Tibial nerve (tissue), 4 donors: ENCODE measurements around the gene RHEX. TPM values are rescaled to one million over a fixed set of nuclear protein-coding genes. Genes with fewer than 3 reads are reported as not detected.

Experiments
- DNase-seq, 2 donors: peaks; one replicate each; pipeline ENCODE4 v3.0.0-alpha.2; 2019; ENCODE audit warnings: low spot score in 2 of 2
- H3K27ac ChIP-seq, 4 donors: fragments of 200-600 bp; sonication (generic) in 3 of 4; one replicate each; pipeline ENCODE4 v1.5.1; 2017 to 2019; ENCODE audit warnings: mild to moderate bottlenecking in 1 of 4
- H3K27me3 ChIP-seq, 2 donors: fragments of 200-600 bp; sonication (generic) in 1 of 2; one replicate each; pipeline versions ENCODE4 v1.5.1 to v1.6.0; 2017 to 2019
- H3K36me3 ChIP-seq, 3 donors: fragments of 200-600 bp; sonication (generic); one replicate each; pipeline ENCODE4 v1.5.1; 2018 to 2019
- H3K4me1 ChIP-seq, 4 donors: fragments of 200-600 bp; sonication (generic) in 3 of 4; one replicate each; pipeline ENCODE4 v1.5.1; 2017 to 2019
- H3K4me3 ChIP-seq, 4 donors: fragments of 200-600 bp; sonication (generic) in 3 of 4; one replicate each; pipeline ENCODE4 v1.5.1; 2017 to 2019; ENCODE audit warnings: mild to moderate bottlenecking in 1 of 4, moderate library complexity in 1 of 4
- H3K9me3 ChIP-seq, 4 donors: fragments of 200-600 bp; sonication (generic) in 3 of 4; one replicate each; pipeline ENCODE4 v1.5.1; 2017 to 2019
- EP300 ChIP-seq, 2 donors: sonication (generic); formaldehyde crosslinking; IDR thresholded peaks; one replicate each; pipeline ENCODE4 v1.6.1; 2017; ENCODE audit warnings: antibody characterized with exemption in 2 of 2, mild to moderate bottlenecking in 1 of 2
- POLR2A ChIP-seq, 2 donors: fragments of 450-650 bp; IDR thresholded peaks; one replicate each; pipeline ENCODE4 v1.6.1; 2017; ENCODE audit warnings: antibody characterized with exemption in 2 of 2, mild to moderate bottlenecking in 2 of 2, moderate library complexity in 2 of 2
- WGBS, 2 donors: methylation state at CpG; one replicate each; pipeline ENCODE4 v1.1.5; 2018; 5-methylcytosine and 5-hydroxymethylcytosine counted together
- small RNA-seq: library from RNA; depleted of rRNA; stranded (forward); fragments of <200 nt; gene quantifications from one replicate; pipeline ENCODE3, GENCODE V24; 2016
- total RNA-seq, 4 donors: library from RNA; depleted of rRNA; stranded (reverse); fragments of >200 nt; gene quantifications; one replicate each; pipeline ENCODE4 v1.1.0, GENCODE V29; 2016
- TF ChIP-seq, protein P1 (sequence below), 5 experiments: fragments of 200-600 bp in 3 of 5; fragments of 450-650 bp in 2 of 5; sonication (generic) in 3 of 5; IDR thresholded peaks; one replicate each; pipeline ENCODE4 v1.5.1; 2016 to 2019; ENCODE audit warnings: antibody characterized with exemption in 5 of 5, mild to moderate bottlenecking in 3 of 5, moderate library complexity in 2 of 5

RHEX gene
- total RNA-seq, 4 donors from 2014 or later: 1.2 to 4.8 TPM; not detected in 2

DNA sequence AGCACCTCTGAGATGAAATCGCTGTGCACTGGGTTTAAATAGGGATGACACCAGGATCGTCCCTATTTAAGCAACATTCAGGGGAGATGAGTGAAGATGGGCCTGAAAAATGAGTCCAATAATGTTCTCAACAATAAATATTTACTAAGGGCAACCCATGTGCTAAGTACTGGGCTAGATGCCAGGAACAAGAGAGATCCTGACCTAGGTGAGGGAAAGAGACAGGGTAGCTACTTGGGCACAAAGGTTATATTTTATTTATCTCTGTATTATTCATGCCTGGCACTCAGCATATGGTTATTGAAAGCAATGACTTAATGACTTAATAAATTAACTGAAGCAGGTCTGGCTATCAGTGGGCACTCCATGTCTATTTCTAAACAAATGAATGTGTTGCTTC is 91.6 kb downstream of the RHEX start:
- no peak overlapping the region for H3K4me3 ChIP-seq
- H3K27me3 ChIP-seq: peaks cover 0 to 10% of the 10 kb centered on the region in 2 donors
- H3K9me3 ChIP-seq: peaks cover 0 to 2% (median 0%) of the 10 kb centered on the region in 4 donors
- no peak for DNase-seq
- H3K36me3 ChIP-seq: no peaks in the 10 kb centered on the region
- no peak overlapping the region for H3K27ac ChIP-seq
- H3K4me1 ChIP-seq: no peaks in the 10 kb centered on the region
- WGBS, 2 donors: 74 to 83% methylated on average over 2 of the region's 2 CpGs
- TF ChIP-seq POLR2A (IDR thresholded peaks at IDR 0.05) (no peak), EP300 (IDR thresholded peaks at IDR 0.05) (no peak)
- TF ChIP-seq, protein P1, sequence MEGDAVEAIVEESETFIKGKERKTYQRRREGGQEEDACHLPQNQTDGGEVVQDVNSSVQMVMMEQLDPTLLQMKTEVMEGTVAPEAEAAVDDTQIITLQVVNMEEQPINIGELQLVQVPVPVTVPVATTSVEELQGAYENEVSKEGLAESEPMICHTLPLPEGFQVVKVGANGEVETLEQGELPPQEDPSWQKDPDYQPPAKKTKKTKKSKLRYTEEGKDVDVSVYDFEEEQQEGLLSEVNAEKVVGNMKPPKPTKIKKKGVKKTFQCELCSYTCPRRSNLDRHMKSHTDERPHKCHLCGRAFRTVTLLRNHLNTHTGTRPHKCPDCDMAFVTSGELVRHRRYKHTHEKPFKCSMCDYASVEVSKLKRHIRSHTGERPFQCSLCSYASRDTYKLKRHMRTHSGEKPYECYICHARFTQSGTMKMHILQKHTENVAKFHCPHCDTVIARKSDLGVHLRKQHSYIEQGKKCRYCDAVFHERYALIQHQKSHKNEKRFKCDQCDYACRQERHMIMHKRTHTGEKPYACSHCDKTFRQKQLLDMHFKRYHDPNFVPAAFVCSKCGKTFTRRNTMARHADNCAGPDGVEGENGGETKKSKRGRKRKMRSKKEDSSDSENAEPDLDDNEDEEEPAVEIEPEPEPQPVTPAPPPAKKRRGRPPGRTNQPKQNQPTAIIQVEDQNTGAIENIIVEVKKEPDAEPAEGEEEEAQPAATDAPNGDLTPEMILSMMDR (IDR thresholded peaks at IDR 0.05): no peak

DNA sequence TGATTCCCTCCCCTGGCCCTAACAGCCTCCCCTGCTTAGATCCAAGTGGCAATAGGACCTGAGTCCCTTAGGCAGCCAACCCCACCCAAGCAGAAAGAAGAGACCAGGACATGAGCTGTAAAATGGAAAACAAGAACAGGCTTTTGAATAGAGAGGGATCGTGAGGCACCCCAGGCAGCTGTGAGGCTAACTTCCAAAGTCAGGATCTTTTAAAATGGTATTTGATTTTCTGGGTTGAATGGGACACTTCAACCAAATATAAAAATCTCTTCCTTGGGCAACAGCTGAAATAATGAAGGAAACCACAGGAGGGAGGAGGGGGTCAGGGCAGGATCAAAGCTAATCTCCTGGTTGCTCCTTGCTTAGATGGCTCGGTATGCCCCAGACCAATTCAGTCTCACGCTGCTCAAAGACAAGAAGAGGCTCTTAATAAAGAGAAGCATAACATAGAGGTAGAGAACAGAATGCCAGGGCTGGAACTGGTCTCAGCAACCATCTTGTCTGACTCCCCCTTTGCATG is 92.9 kb downstream of the RHEX start:
- Histone ChIP-seq H3K4me1 (no peaks in the 10 kb centered on the region), H3K36me3 (no peaks in the 10 kb centered on the region), H3K27me3 (peaks cover 0 to 9% of the 10 kb centered on the region in 2 donors), H3K4me3 (no peak overlapping the region), H3K27ac (no peak overlapping the region), H3K9me3 (peaks cover 0 to 2% (median 0%) of the 10 kb centered on the region in 4 donors)
- TF ChIP-seq, protein P1 (IDR thresholded peaks at IDR 0.05): no peak
- no peak for TF ChIP-seq EP300 (IDR thresholded peaks at IDR 0.05)
- no peak for TF ChIP-seq POLR2A (IDR thresholded peaks at IDR 0.05)
- WGBS, 2 donors: 41% methylated on average over 3 of the region's 3 CpGs
- no peak for DNase-seq

Small RNA genes lying within 50 kb of the gene (small RNA-seq; reads per million reads assigned to genes)
- gene RF00271: not detected

Other genes starting within 250 kb of the RHEX start
- gene SLC41A1, start 240.0 kb upstream of the RHEX start, total RNA-seq: 10 to 100 TPM; 15.7 to 20.9 (median 18.6) TPM
- gene PM20D1, start 203.0 kb upstream of the RHEX start, total RNA-seq: 1 to 10 TPM in 1 of 4 donors, under 1 TPM in 2, not detected in 1; 0.87 to 6.7 (median 0.98) TPM
- not detected for gene SLC26A9, start 109.7 kb upstream of the RHEX start, total RNA-seq
- 1 to 10 TPM in 2 of 4 donors, under 1 TPM in 2; 0.78 to 2.4 (median 1.3) TPM for gene RAB7B, start 49.8 kb upstream of the RHEX start, total RNA-seq
- gene CTSE, start 29.3 kb upstream of the RHEX start, total RNA-seq: not detected
- gene AVPR1B, start 64.2 kb downstream of the RHEX start, total RNA-seq: not detected
- 1 to 10 TPM in 3 of 4 donors, not detected in 1; 1.3 to 3.9 (median 2.9) TPM for gene FAM72A, start 149.7 kb downstream of the RHEX start, total RNA-seq
- 100 to 1,000 TPM in 3 of 4 donors, 10 to 100 TPM in 1; 98.1 to 114 (median 103) TPM for gene SRGAP2, start 150.4 kb downstream of the RHEX start, total RNA-seq